GM21367 (cell line): Measurements from ENCODE around the gene ACTL8.
"Not testable (repeated sequence)": the region's sequence is repeated elsewhere in the genome, so short reads cannot be mapped to it uniquely, and the experiment has no call there.

Experiments used
- ATAC-seq: cut with Tn5 transposase; IDR thresholded peaks from one replicate; pipeline ENCODE4 v1.9.1; 2021; ENCODE audit not compliant: unreplicated experiment

Gene ACTL8

GRCh38 chr1:17735348-17735747 is 19.8 kb upstream of the ACTL8 start:
- no peak for ATAC-seq

GRCh38 chr1:17735793-17736192 is 19.3 kb upstream of the ACTL8 start:
- no peak for ATAC-seq

GRCh38 chr1:17736625-17737024 is 18.5 kb upstream of the ACTL8 start:
- no peak for ATAC-seq

- ATAC-seq, result no peak
These were observed 16.1 kb upstream of the ACTL8 start for GRCh38 chr1:17739050-17739449.

- no peak for ATAC-seq
These were observed 14.1 kb upstream of the ACTL8 start for GRCh38 chr1:17741052-17741451.

- no peak for ATAC-seq
These were observed 12.6 kb upstream of the ACTL8 start for GRCh38 chr1:17742583-17742982.

- no peak for ATAC-seq
These were observed 12.0 kb upstream of the ACTL8 start for GRCh38 chr1:17743008-17743647.

GRCh38 chr1:17743925-17744324 is 11.2 kb upstream of the ACTL8 start:
- no peak for ATAC-seq

- ATAC-seq, result no peak
These were observed 10.3 kb upstream of the ACTL8 start for GRCh38 chr1:17744666-17745478.

GRCh38 chr1:17745479-17745955 is 9.6 kb upstream of the ACTL8 start:
- no peak for ATAC-seq

- ATAC-seq, result not testable (repeated sequence)
These were observed 8.9 kb upstream of the ACTL8 start for GRCh38 chr1:17746281-17746680.

- ATAC-seq, result no peak
These were observed 8.2 kb upstream of the ACTL8 start for GRCh38 chr1:17746920-17747319.

- ATAC-seq, result no peak
These were observed 4.8 kb upstream of the ACTL8 start for GRCh38 chr1:17750333-17750732.

- no peak for ATAC-seq
These were observed 2.8 kb upstream of the ACTL8 start for GRCh38 chr1:17752356-17752755.

GRCh38 chr1:17757426-17757825 is 2.3 kb downstream of the ACTL8 start:
- no peak for ATAC-seq

GRCh38 chr1:17759114-17759513 is 4.0 kb downstream of the ACTL8 start:
- ATAC-seq, result no peak

- no peak for ATAC-seq
These were observed 7.2 kb downstream of the ACTL8 start for GRCh38 chr1:17762313-17762712.

GRCh38 chr1:17763417-17763816 is 8.3 kb downstream of the ACTL8 start:
- no peak for ATAC-seq

- ATAC-seq, result no peak
These were observed 8.9 kb downstream of the ACTL8 start for GRCh38 chr1:17763995-17764394.

GRCh38 chr1:17764591-17764990 is 9.5 kb downstream of the ACTL8 start:
- no peak for ATAC-seq

- no peak for ATAC-seq
These were observed 10.6 kb downstream of the ACTL8 start for GRCh38 chr1:17765444-17766411.
